Neuronal stem cell (in vitro differentiated cells): ENCODE measurements around the gene TTLL12.
A peak's percentile ranks its signal among the peaks of the same experiment; 100 is the strongest.

Source experiments
- DNase-seq: peaks from one replicate; pipeline ENCODE4 v3.0.0-alpha.2; 2013; ENCODE audit warnings: low spot score
- H2AFZ ChIP-seq: one replicate; pipeline ENCODE4 v1.6.1; 2013; ENCODE audit warnings: mild to moderate bottlenecking, low read length, inconsistent platforms
- H2AK5ac ChIP-seq: 2 replicates; pipeline ENCODE4 v1.6.1; 2013; ENCODE audit warnings: low read depth, mild to moderate bottlenecking, inconsistent platforms, low read length, moderate library complexity, mixed read lengths
- H2BK120ac ChIP-seq: 2 replicates; pipeline ENCODE4 v1.6.1; 2013; ENCODE audit warnings: low read depth, mild to moderate bottlenecking, inconsistent platforms, low read length, moderate library complexity, mixed read lengths
- H2BK12ac ChIP-seq: one replicate; pipeline ENCODE4 v1.6.1; 2013; ENCODE audit warnings: low read length, inconsistent platforms
- H2BK15ac ChIP-seq: 2 replicates; pipeline ENCODE4 v1.6.1; 2013; ENCODE audit warnings: mild to moderate bottlenecking, low read length, inconsistent platforms, mixed read lengths
- H2BK5ac ChIP-seq: one replicate; pipeline ENCODE4 v1.6.1; 2013; ENCODE audit warnings: inconsistent platforms, mild to moderate bottlenecking, low read length, moderate library complexity
- H3K14ac ChIP-seq: one replicate; pipeline ENCODE4 v1.6.1; 2013; ENCODE audit warnings: low read length, inconsistent platforms
- H3K18ac ChIP-seq: 2 replicates; pipeline ENCODE4 v1.6.1; 2013; ENCODE audit warnings: low read length, inconsistent platforms
- H3K23ac ChIP-seq: 2 replicates; pipeline ENCODE4 v1.6.1; 2013; ENCODE audit warnings: low read depth, mild to moderate bottlenecking, mixed read lengths, low read length, inconsistent platforms; ENCODE audit not compliant: poor library complexity
- H3K27ac ChIP-seq: replicated peaks from 3 replicates; pipeline ENCODE4 v1.5.1; 2013; ENCODE audit warnings: low read length, inconsistent platforms
- H3K27me3 ChIP-seq, 3 experiments: 2 replicates each; pipeline ENCODE4 v1.6.1; 2013; ENCODE audit warnings: low read length in 3 of 3, mild to moderate bottlenecking in 2 of 3, inconsistent platforms in 1 of 3, low read depth in 1 of 3, mixed read lengths in 1 of 3, moderate library complexity in 1 of 3; ENCODE audit not compliant: control insufficient read depth in 3 of 3, insufficient read depth in 3 of 3
- H3K36me3 ChIP-seq, 2 donors: replicated peaks in 1 of 2; 2 replicates each; pipeline ENCODE4 v1.6.1; 2013; ENCODE audit warnings: low read length in 2 of 2; ENCODE audit not compliant: control insufficient read depth in 2 of 2, insufficient read depth in 2 of 2
- H3K4ac ChIP-seq: 2 replicates; pipeline ENCODE4 v1.6.1; 2013; ENCODE audit warnings: inconsistent platforms, mild to moderate bottlenecking, low read length, moderate library complexity
- H3K4me1 ChIP-seq, 2 donors: 1 replicate in 1 of 2; 2 replicates in 1 of 2; pipeline ENCODE4 v1.6.1; 2013; ENCODE audit warnings: low read length in 2 of 2, low read depth in 1 of 2; ENCODE audit not compliant: control insufficient read depth in 2 of 2, insufficient read depth in 1 of 2
- H3K4me2 ChIP-seq: one replicate; pipeline ENCODE4 v1.6.1; 2013; ENCODE audit warnings: mild to moderate bottlenecking, low read length, inconsistent platforms; ENCODE audit not compliant: insufficient read depth, poor library complexity, severe bottlenecking
- H3K4me3 ChIP-seq, 2 donors: 2 replicates each; pipeline ENCODE4 v1.5.1; 2013; ENCODE audit warnings: low read length in 2 of 2, mild to moderate bottlenecking in 2 of 2, inconsistent platforms in 1 of 2, moderate library complexity in 1 of 2
- H3K79me1 ChIP-seq: one replicate; pipeline ENCODE4 v1.6.1; 2013; ENCODE audit warnings: low read depth, mild to moderate bottlenecking, inconsistent platforms, low read length, moderate library complexity
- H3K9ac ChIP-seq: one replicate; pipeline ENCODE4 v1.6.1; 2013; ENCODE audit warnings: mild to moderate bottlenecking, low read depth, low read length, inconsistent platforms; ENCODE audit not compliant: poor library complexity
- H3K9me3 ChIP-seq, 2 donors: replicated peaks in 1 of 2; 2 replicates each; pipeline versions ENCODE3 to v1.6.1; 2013; ENCODE audit warnings: low read length in 2 of 2, mild to moderate bottlenecking in 2 of 2, inconsistent platforms in 1 of 2, low read depth in 1 of 2, mixed read lengths in 1 of 2, moderate library complexity in 1 of 2; ENCODE audit not compliant: control insufficient read depth in 2 of 2, insufficient read depth in 1 of 2
- H4K8ac ChIP-seq: one replicate; pipeline ENCODE4 v1.6.1; 2013; ENCODE audit warnings: low read depth, mild to moderate bottlenecking, inconsistent platforms, low read length, moderate library complexity
- H4K91ac ChIP-seq: one replicate; pipeline ENCODE4 v1.6.1; 2013; ENCODE audit warnings: low read length, low read depth, mild to moderate bottlenecking, inconsistent platforms; ENCODE audit not compliant: poor library complexity
- WGBS, 2 donors: extraction: QIAGEN DNeasy Blood & Tissue Kit; methylation state at CpG; one replicate each; pipeline ENCODE4 v1.1.7; 2013; ENCODE audit warnings: missing lambda C conversion rate in 2 of 2, mixed read lengths in 1 of 2; ENCODE audit not compliant: insufficient read length in 2 of 2, insufficient replicate concordance in 1 of 2; ENCODE audit errors: extremely low coverage in 2 of 2; 5-methylcytosine and 5-hydroxymethylcytosine counted together

TTLL12 gene

GRCh38 chr22:43176090-43176489 is 10.8 kb downstream of the TTLL12 start:
- Histone ChIP-seq H4K91ac (no peak overlapping the region), H3K79me1 (peaks cover 11% of the 10 kb centered on the region), H3K4me2 (no peak overlapping the region), H4K8ac (no peak overlapping the region), H3K27ac (no peak overlapping the region), H3K9ac (peak overlapping the region; percentile 44), H3K36me3 (peaks cover 71 to 89% of the 10 kb centered on the region in 2 donors), H2BK5ac (no peak overlapping the region), H3K27me3 (no peaks in the 10 kb centered on the region), H3K23ac (no peak overlapping the region), H3K4ac (no peak overlapping the region), H2BK120ac (no peak overlapping the region), H3K9me3 (peaks cover 0 to 5% of the 10 kb centered on the region in 2 donors), H2AFZ (no peak overlapping the region), H3K18ac (no peak overlapping the region), H3K4me1 (no peaks in the 10 kb centered on the region), H2BK12ac (no peak overlapping the region), H2BK15ac (no peak overlapping the region), H2AK5ac (no peak overlapping the region), H3K4me3 (no peak overlapping the region), H3K14ac (no peak overlapping the region)
- no CpG with 5 or more reads among the region's 15 CpGs for WGBS, 2 donors
- DNase-seq: no peak

GRCh38 chr22:43174941-43175531 is 11.9 kb downstream of the TTLL12 start:
- Histone ChIP-seq H3K18ac (no peak overlapping the region), H3K27me3 (no peaks in the 10 kb centered on the region), H3K9ac (no peak overlapping the region), H3K23ac (peak overlapping the region; percentile 80), H4K91ac (no peak overlapping the region), H3K27ac (no peak overlapping the region), H2AFZ (no peak overlapping the region), H3K4me2 (no peak overlapping the region), H4K8ac (no peak overlapping the region), H3K4me3 (no peak overlapping the region), H2BK12ac (no peak overlapping the region), H2BK120ac (no peak overlapping the region), H3K4ac (no peak overlapping the region), H2BK5ac (no peak overlapping the region), H2BK15ac (no peak overlapping the region), H2AK5ac (peak overlapping the region; percentile 35), H3K9me3 (peaks cover 0 to 6% of the 10 kb centered on the region in 2 donors), H3K36me3 (peaks cover 71 to 89% of the 10 kb centered on the region in 2 donors), H3K79me1 (peaks cover 7% of the 10 kb centered on the region), H3K14ac (no peak overlapping the region), H3K4me1 (no peaks in the 10 kb centered on the region)
- no peak for DNase-seq
- no CpG with 5 or more reads among the region's 9 CpGs for WGBS, 2 donors

- DNase-seq: no peak
- no peak overlapping the region for H3K4me2 ChIP-seq
- no peak overlapping the region for H3K4me3 ChIP-seq
- H3K36me3 ChIP-seq: peaks cover 68 to 89% of the 10 kb centered on the region in 2 donors
- H3K9me3 ChIP-seq: peaks cover 0 to 4% of the 10 kb centered on the region in 2 donors
- H2BK15ac ChIP-seq: no peak overlapping the region
- no peaks in the 10 kb centered on the region for H3K4me1 ChIP-seq
- no peak overlapping the region for H2BK12ac ChIP-seq
- H3K18ac ChIP-seq: no peak overlapping the region
- no peak overlapping the region for H4K8ac ChIP-seq
- no peak overlapping the region for H4K91ac ChIP-seq
- peaks cover 6% of the 10 kb centered on the region for H3K79me1 ChIP-seq
- H2BK120ac ChIP-seq: no peak overlapping the region
- H3K27ac ChIP-seq: no peak overlapping the region
- peak overlapping the region; percentile 20 for H3K23ac ChIP-seq
- H3K9ac ChIP-seq: no peak overlapping the region
- H2AK5ac ChIP-seq: no peak overlapping the region
- H3K4ac ChIP-seq: no peak overlapping the region
- no peaks in the 10 kb centered on the region for H3K27me3 ChIP-seq
- no peak overlapping the region for H2BK5ac ChIP-seq
- WGBS, 2 donors: no CpG with 5 or more reads among the region's 39 CpGs
- no peak overlapping the region for H3K14ac ChIP-seq
- H2AFZ ChIP-seq: no peak overlapping the region
Measured at GRCh38 chr22:43173976-43174720, 12.8 kb downstream of the TTLL12 start.

- Histone ChIP-seq H2BK15ac (no peak overlapping the region), H3K23ac (no peak overlapping the region), H3K27me3 (no peaks in the 10 kb centered on the region), H3K4ac (no peak overlapping the region), H3K27ac (no peak overlapping the region), H3K9ac (peak overlapping the region; percentile 21), H3K4me1 (no peaks in the 10 kb centered on the region), H4K8ac (no peak overlapping the region), H3K4me2 (no peak overlapping the region), H3K18ac (no peak overlapping the region), H2BK120ac (no peak overlapping the region), H2BK12ac (peak overlapping the region; percentile 10), H3K36me3 (peaks cover 62 to 88% of the 10 kb centered on the region in 2 donors), H2AK5ac (no peak overlapping the region), H3K79me1 (peaks cover 2% of the 10 kb centered on the region), H4K91ac (no peak overlapping the region), H3K4me3 (no peak overlapping the region), H2AFZ (no peak overlapping the region), H3K14ac (no peak overlapping the region), H2BK5ac (no peak overlapping the region), H3K9me3 (peaks cover 0 to 2% of the 10 kb centered on the region in 2 donors)
- WGBS, 2 donors: no CpG with 5 or more reads among the region's 9 CpGs
- no peak for DNase-seq
Measured at GRCh38 chr22:43173566-43173965, 13.4 kb downstream of the TTLL12 start.
